Measurements from ENCODE around the gene KLHL3.
"Not testable (repeated sequence)": the region's sequence is repeated elsewhere in the genome, so short reads cannot be mapped to it uniquely, and the experiment has no call there.

Gene KLHL3

DNA sequence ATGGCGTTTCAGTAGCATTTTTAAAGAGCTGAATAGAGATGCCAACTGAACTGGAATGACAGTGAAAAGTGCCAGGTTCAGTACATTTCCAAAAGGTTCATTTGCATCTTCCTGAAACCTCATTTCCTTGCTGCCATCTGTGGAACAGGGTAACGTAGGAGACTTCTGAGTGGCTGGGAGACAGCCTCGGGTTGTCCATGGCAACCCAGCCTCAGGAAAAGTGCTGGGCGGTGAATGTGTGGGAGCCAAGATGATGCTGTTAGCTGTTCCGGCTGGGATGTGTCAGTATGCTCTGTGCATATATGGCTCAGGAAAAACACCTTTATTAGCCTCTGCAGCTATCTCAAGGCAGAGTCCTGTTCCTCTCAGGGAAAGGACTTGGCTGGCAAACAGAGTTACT lies 87.5 kb downstream of the KLHL3 start:
- DNase-seq (ENCODE audit: low spot score) (no peak), ATAC-seq (ENCODE audit: low read depth) (no peak)
- no peak overlapping the region for H3K4me3 ChIP-seq (ENCODE audit: severe bottlenecking)
- no peaks in the 10 kb centered on the region for H3K9me3 ChIP-seq (ENCODE audit: severe bottlenecking)
- no peak overlapping the region for H3K27ac ChIP-seq (ENCODE audit: poor library complexity, severe bottlenecking)
- no peak for TF ChIP-seq CTCF (IDR thresholded peaks at IDR 0.05; ENCODE audit: poor library complexity, severe bottlenecking)
- no peaks in the 10 kb centered on the region for H3K27me3 ChIP-seq (ENCODE audit: insufficient read depth, poor library complexity, severe bottlenecking)
- H3K4me1 ChIP-seq (ENCODE audit: insufficient read depth, poor library complexity, severe bottlenecking): no peaks in the 10 kb centered on the region
- no peaks in the 10 kb centered on the region for H3K36me3 ChIP-seq (ENCODE audit: low read depth)

- TF ChIP-seq CTCF (IDR thresholded peaks at IDR 0.05; ENCODE audit: poor library complexity, severe bottlenecking): no peak
- H3K4me3 ChIP-seq (ENCODE audit: severe bottlenecking): no peak overlapping the region
- H3K36me3 ChIP-seq (ENCODE audit: low read depth): no peaks in the 10 kb centered on the region
- no peak for ATAC-seq (ENCODE audit: low read depth)
- no peaks in the 10 kb centered on the region for H3K9me3 ChIP-seq (ENCODE audit: severe bottlenecking)
- no peaks in the 10 kb centered on the region for H3K27me3 ChIP-seq (ENCODE audit: insufficient read depth, poor library complexity, severe bottlenecking)
- no peaks in the 10 kb centered on the region for H3K4me1 ChIP-seq (ENCODE audit: insufficient read depth, poor library complexity, severe bottlenecking)
- no peak for DNase-seq (ENCODE audit: low spot score)
- no peak overlapping the region for H3K27ac ChIP-seq (ENCODE audit: poor library complexity, severe bottlenecking)
These were observed 88.5 kb downstream of the KLHL3 start for GRCh38 chr5:137647401-137647800.

DNA sequence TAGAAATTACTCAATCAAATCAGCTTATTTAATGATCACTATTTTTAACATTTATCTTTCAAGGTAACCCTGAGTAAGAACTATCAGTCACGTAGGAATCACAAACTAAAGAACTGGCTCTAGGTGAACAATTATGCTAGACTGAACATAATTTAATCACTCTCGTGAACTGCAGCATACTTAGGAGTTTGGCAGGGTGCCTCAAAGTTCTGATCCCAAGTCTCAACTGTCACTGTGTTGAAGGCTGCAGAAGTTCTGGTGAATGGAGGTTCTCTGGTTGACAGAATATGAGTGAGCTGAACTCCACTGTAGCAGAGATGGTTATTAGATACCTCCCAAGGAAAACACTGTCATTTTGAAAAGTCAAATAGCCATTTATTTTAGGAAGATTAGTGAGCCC lies 89.1 kb downstream of the KLHL3 start:
- Histone ChIP-seq H3K27me3 (ENCODE audit: insufficient read depth, poor library complexity, severe bottlenecking) (no peaks in the 10 kb centered on the region), H3K9me3 (ENCODE audit: severe bottlenecking) (no peaks in the 10 kb centered on the region), H3K27ac (ENCODE audit: poor library complexity, severe bottlenecking) (no peak overlapping the region), H3K4me1 (ENCODE audit: insufficient read depth, poor library complexity, severe bottlenecking) (no peaks in the 10 kb centered on the region), H3K4me3 (ENCODE audit: severe bottlenecking) (no peak overlapping the region), H3K36me3 (ENCODE audit: low read depth) (no peaks in the 10 kb centered on the region)
- no peak for TF ChIP-seq CTCF (IDR thresholded peaks at IDR 0.05; ENCODE audit: poor library complexity, severe bottlenecking)
- ATAC-seq (ENCODE audit: low read depth) (no peak), DNase-seq (ENCODE audit: low spot score) (no peak)

GRCh38 chr5:137643081-137643480 lies 92.8 kb downstream of the KLHL3 start:
- not testable (repeated sequence) for ATAC-seq (ENCODE audit: low read depth); H3K27ac ChIP-seq (ENCODE audit: poor library complexity, severe bottlenecking); H3K9me3 ChIP-seq (ENCODE audit: severe bottlenecking); DNase-seq (ENCODE audit: low spot score); H3K4me3 ChIP-seq (ENCODE audit: severe bottlenecking); H3K36me3 ChIP-seq (ENCODE audit: low read depth); H3K4me1 ChIP-seq (ENCODE audit: insufficient read depth, poor library complexity, severe bottlenecking); H3K27me3 ChIP-seq (ENCODE audit: insufficient read depth, poor library complexity, severe bottlenecking)

DNA sequence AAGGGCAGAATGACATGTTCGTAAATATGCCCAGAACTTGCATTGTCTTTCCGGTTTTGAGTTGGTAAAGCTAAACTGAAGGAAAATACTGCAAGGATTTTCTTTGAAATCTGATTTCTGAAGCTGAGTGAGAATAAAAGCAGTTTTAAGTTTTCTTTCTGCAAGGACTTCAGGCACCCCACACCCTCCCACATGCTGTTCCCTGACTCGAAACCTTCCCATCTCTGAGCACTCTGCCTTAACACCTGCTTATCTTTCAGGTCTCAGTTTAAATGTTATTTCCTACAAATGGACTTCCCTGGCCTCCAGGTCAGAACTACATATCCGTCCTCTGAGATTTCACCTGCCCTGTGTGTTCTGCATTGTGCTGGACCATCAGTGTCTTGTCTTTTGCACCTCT lies 93.8 kb downstream of the KLHL3 start:
- Histone ChIP-seq H3K36me3 (ENCODE audit: low read depth) (no peaks in the 10 kb centered on the region), H3K4me3 (ENCODE audit: severe bottlenecking) (no peak overlapping the region), H3K27me3 (ENCODE audit: insufficient read depth, poor library complexity, severe bottlenecking) (no peaks in the 10 kb centered on the region), H3K9me3 (ENCODE audit: severe bottlenecking) (no peaks in the 10 kb centered on the region), H3K27ac (ENCODE audit: poor library complexity, severe bottlenecking) (no peak overlapping the region), H3K4me1 (ENCODE audit: insufficient read depth, poor library complexity, severe bottlenecking) (no peaks in the 10 kb centered on the region)
- ATAC-seq (ENCODE audit: low read depth): no peak
- DNase-seq (ENCODE audit: low spot score): no peak
- TF ChIP-seq CTCF (IDR thresholded peaks at IDR 0.05; ENCODE audit: poor library complexity, severe bottlenecking): no peak
